Fibroblast of lung (primary cell): ENCODE measurements around the gene CYP4V2. TPM values are rescaled to one million over a fixed set of nuclear protein-coding genes. Genes with fewer than 3 reads are reported as not detected.

Experiments
- DNase-seq, 2 donors: peaks; one replicate each; pipeline versions ENCODE4 v3.0.0 to v3.0.0-alpha.2; 2010; ENCODE audit warnings: low read depth in 2 of 2
- H2AFZ ChIP-seq: 2 replicates; pipeline ENCODE4 v1.5.1; 2012; ENCODE audit warnings: low read length, control low read depth, inconsistent platforms
- H3K27ac ChIP-seq: 2 replicates; pipeline ENCODE4 v1.5.1; 2011; ENCODE audit warnings: low read length, control low read depth; ENCODE audit not compliant: insufficient read depth
- H3K27me3 ChIP-seq: 2 replicates; pipeline ENCODE4 v1.5.1; 2011; ENCODE audit warnings: mild to moderate bottlenecking, low read length; ENCODE audit not compliant: control insufficient read depth, insufficient read depth
- H3K36me3 ChIP-seq: 2 replicates; pipeline ENCODE4 v1.5.1; 2011; ENCODE audit warnings: low read length; ENCODE audit not compliant: control insufficient read depth, insufficient read depth
- H3K4me1 ChIP-seq: 2 replicates; pipeline ENCODE4 v1.5.1; 2011; ENCODE audit warnings: low read length; ENCODE audit not compliant: control insufficient read depth, insufficient read depth; ENCODE audit errors: extremely low read depth
- H3K4me2 ChIP-seq: 2 replicates; pipeline ENCODE4 v1.5.1; 2011; ENCODE audit warnings: low read length, control low read depth; ENCODE audit not compliant: insufficient read depth; ENCODE audit errors: extremely low read depth
- H3K4me3 ChIP-seq, 4 experiments: fragments of 200-600 bp in 1 of 4; sonication (generic) in 1 of 4; replicated peaks in 1 of 4; 2 replicates each; pipeline ENCODE4 v1.5.1; 2011 to 2016; ENCODE audit warnings: low read length in 4 of 4, low read depth in 3 of 4, mild to moderate bottlenecking in 3 of 4, control low read depth in 2 of 4, inconsistent platforms in 1 of 4, mixed read lengths in 1 of 4; ENCODE audit not compliant: insufficient read depth in 1 of 4; ENCODE audit errors: control extremely low read depth in 1 of 4
- H3K79me2 ChIP-seq: 2 replicates; pipeline ENCODE4 v1.5.1; 2012; ENCODE audit warnings: mild to moderate bottlenecking, low read length, inconsistent platforms; ENCODE audit not compliant: control insufficient read depth, insufficient read depth
- H3K9ac ChIP-seq: 2 replicates; pipeline ENCODE4 v1.5.1; 2011; ENCODE audit warnings: mild to moderate bottlenecking, low read length, control low read depth; ENCODE audit not compliant: insufficient read depth
- H3K9me3 ChIP-seq: 2 replicates; pipeline ENCODE4 v1.5.1; 2012; ENCODE audit warnings: low read depth, low read length; ENCODE audit not compliant: control insufficient read depth, insufficient read depth
- H4K20me1 ChIP-seq: 2 replicates; pipeline ENCODE4 v1.5.1; 2011; ENCODE audit warnings: low read length; ENCODE audit not compliant: control insufficient read depth, insufficient read depth; ENCODE audit errors: extremely low read depth
- CTCF ChIP-seq, 2 donors: IDR thresholded peaks in 1 of 2; conservative IDR thresholded peaks in 1 of 2; 1 replicate in 1 of 2; 2 replicates in 1 of 2; pipeline ENCODE4 v1.5.1; 2011 to 2012; ENCODE audit warnings: low read length in 2 of 2, control low read depth in 1 of 2, inconsistent platforms in 1 of 2, low read depth in 1 of 2, mild to moderate bottlenecking in 1 of 2
- EZH2 ChIP-seq: IDR thresholded peaks from 2 replicates; pipeline ENCODE4 v1.5.1; 2012; ENCODE audit warnings: low read length, control low read depth, mild to moderate bottlenecking; ENCODE audit errors: missing control alignments
- polyA plus RNA-seq, 2 donors: library from polyadenylated mRNA; depleted of rRNA in 1 of 2; stranded (reverse) in 1 of 2; unstranded in 1 of 2; fragments of >200 nt; gene quantifications; 2 replicates each; pipeline ENCODE4 v1.2.1, GENCODE V29; 2011 to 2012; ENCODE audit warnings: missing spikeins in 1 of 2
- total RNA-seq: library from RNA; depleted of rRNA; stranded (reverse); fragments of >200 nt; gene quantifications from 2 replicates; pipeline ENCODE4 v1.2.1, GENCODE V29; 2014

The CYP4V2 gene
- total and polyA plus RNA-seq, 2 donors (not counting 1 experiment from before 2014, with no cell fraction given) = 17.2 to 37.8 TPM

GRCh38 chr4:186196063-186196462, 4.7 kb downstream of the CYP4V2 start:
- Histone ChIP-seq H2AFZ (no peak overlapping the region), H3K79me2 (peaks cover 1% of the 10 kb centered on the region), H3K4me2 (no peak overlapping the region), H4K20me1 (no peaks in the 10 kb centered on the region), H3K27ac (no peak overlapping the region), H3K9me3 (no peaks in the 10 kb centered on the region), H3K27me3 (no peaks in the 10 kb centered on the region), H3K4me1 (no peaks in the 10 kb centered on the region), H3K9ac (no peak overlapping the region), H3K36me3 (peaks cover 3% of the 10 kb centered on the region), H3K4me3 (no peak overlapping the region)
- TF ChIP-seq CTCF (conservative IDR thresholded peaks at IDR 0.05 in 1 of 2, IDR thresholded peaks at IDR 0.05 in 1 of 2; ENCODE audit: low read depth in 1 of 2, low read length in 2 of 2) (no peak), EZH2 (no peak)
- DNase-seq = no peak

DNA sequence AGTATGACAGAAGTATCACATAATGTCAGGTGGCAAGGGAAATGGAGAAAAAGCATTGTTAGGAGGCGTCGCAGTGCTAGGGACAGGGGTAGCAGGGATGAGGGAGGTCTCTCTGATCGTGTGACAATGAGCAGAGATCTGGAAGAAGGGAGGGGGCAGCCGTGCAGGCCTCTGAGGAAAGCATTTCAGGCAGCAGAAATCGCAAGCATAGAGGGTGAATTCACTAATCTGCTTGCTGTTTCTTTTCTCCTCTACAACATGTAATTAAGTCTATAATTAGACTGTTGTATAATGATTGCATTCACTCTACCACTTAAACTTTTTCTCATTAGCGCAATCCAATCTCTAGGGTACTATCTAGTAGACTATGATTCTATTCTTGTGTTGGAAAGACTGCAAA, 9.1 kb downstream of the CYP4V2 start:
- H3K4me1 ChIP-seq = peaks cover 4% of the 10 kb centered on the region
- no peak overlapping the region for H3K4me3 ChIP-seq
- H3K79me2 ChIP-seq = no peaks in the 10 kb centered on the region
- no peak overlapping the region for H3K4me2 ChIP-seq
- no peaks in the 10 kb centered on the region for H4K20me1 ChIP-seq
- H3K27me3 ChIP-seq = no peaks in the 10 kb centered on the region
- DNase-seq = no peak
- H2AFZ ChIP-seq = no peak overlapping the region
- TF ChIP-seq CTCF (conservative IDR thresholded peaks at IDR 0.05 in 1 of 2, IDR thresholded peaks at IDR 0.05 in 1 of 2; ENCODE audit: low read depth in 1 of 2, low read length in 2 of 2) (no peak), EZH2 (no peak)
- H3K9ac ChIP-seq = no peak overlapping the region
- no peak overlapping the region for H3K27ac ChIP-seq
- H3K36me3 ChIP-seq = no peaks in the 10 kb centered on the region
- H3K9me3 ChIP-seq = no peaks in the 10 kb centered on the region

DNA sequence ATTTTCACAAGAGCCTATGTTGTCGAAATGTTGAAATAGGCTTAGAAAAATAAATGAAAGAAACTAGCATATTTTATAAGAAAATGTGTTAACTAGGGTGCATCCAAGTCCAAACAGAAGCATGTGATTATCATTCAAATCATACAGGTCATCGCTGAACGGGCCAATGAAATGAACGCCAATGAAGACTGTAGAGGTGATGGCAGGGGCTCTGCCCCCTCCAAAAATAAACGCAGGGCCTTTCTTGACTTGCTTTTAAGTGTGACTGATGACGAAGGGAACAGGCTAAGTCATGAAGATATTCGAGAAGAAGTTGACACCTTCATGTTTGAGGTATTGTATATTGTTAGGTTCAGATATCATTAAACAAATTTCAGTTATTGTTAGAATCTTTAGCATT, 9.6 kb downstream of the CYP4V2 start:
- no peak overlapping the region for H3K4me2 ChIP-seq
- no peak overlapping the region for H2AFZ ChIP-seq
- no peaks in the 10 kb centered on the region for H3K36me3 ChIP-seq
- no peak overlapping the region for H3K27ac ChIP-seq
- TF ChIP-seq EZH2 (no peak), CTCF (conservative IDR thresholded peaks at IDR 0.05 in 1 of 2, IDR thresholded peaks at IDR 0.05 in 1 of 2; ENCODE audit: low read depth in 1 of 2, low read length in 2 of 2) (no peak)
- H3K4me1 ChIP-seq = peaks cover 4% of the 10 kb centered on the region
- H3K9me3 ChIP-seq = no peaks in the 10 kb centered on the region
- H4K20me1 ChIP-seq = no peaks in the 10 kb centered on the region
- H3K4me3 ChIP-seq = no peak overlapping the region
- H3K79me2 ChIP-seq = no peaks in the 10 kb centered on the region
- no peaks in the 10 kb centered on the region for H3K27me3 ChIP-seq
- no peak for DNase-seq
- no peak overlapping the region for H3K9ac ChIP-seq
